ENCODE measurements around the gene CACNA2D1. TPM values are rescaled to one million over a fixed set of nuclear protein-coding genes. Genes with fewer than 3 reads are reported as not detected.

Gene CACNA2D1
- total RNA-seq (not detected), polyA plus RNA-seq (not detected), total RNA-seq (0 to 0.50 (median 0) reads per million in 6 experiments)

DNA sequence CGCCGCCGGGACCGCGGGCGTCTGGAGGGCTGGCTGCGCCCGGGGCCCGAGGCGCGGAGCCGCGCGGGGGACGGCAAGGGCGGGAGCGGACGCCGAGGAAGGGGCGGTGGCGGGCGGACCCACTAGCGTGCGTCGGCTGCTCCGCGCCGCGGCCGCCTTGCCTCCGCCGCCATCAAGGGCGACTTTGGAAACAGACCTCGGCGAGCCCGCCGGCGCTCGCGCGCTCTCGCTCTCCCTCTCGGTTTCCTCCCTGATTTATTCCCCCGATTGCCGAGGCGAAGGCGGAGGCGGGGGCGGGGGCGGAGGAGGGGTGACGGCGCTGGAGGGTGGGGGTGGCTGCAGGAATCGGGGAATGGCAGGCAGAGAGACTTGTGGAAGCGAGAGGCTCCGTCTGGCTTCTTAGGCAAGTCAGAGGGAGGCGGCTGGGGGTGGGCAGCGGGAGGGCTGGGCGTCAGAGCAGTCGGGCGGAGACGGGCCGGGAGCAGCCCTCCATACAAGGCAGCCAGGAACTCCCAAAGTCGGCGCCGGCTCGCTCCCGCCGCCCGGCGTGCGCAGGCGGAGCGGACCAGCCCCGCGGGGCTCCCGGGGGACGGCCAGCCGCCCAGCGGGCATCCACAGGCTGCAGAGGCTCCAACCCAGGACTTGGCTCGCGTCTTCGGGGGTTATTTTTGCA, at the start of gene CACNA2D1:
Gene CACNA2D1 (minus strand): TSS at position 231 of the 673 bp plus-strand sequence.
- Mint-ChIP-seq H3K4me1 (peaks cover 3 to 11% (median 7%) of the 10 kb centered on the region in 4 donors), H3K36me3 (peaks cover 0 to 3% (median 0%) of the 10 kb centered on the region in 3 donors), H3K9me3 (peaks cover 0 to 7% (median 0%) of the 10 kb centered on the region in 9 donors), H3K4me3 (peak within 1 kb of the TSS; percentile 48 to 77 (median 68)), H3K27me3 (peaks cover 19 to 46% (median 30%) of the 10 kb centered on the region in 5 donors), H3K27ac (peak within 1 kb of the TSS in 1 of 10 donors; percentile 62)
- ATAC-seq (peak in 1 of 2 donors; percentile 39), DNase-seq (no peak)
- POLR2A ChIA-PET, result no interaction called here

DNA sequence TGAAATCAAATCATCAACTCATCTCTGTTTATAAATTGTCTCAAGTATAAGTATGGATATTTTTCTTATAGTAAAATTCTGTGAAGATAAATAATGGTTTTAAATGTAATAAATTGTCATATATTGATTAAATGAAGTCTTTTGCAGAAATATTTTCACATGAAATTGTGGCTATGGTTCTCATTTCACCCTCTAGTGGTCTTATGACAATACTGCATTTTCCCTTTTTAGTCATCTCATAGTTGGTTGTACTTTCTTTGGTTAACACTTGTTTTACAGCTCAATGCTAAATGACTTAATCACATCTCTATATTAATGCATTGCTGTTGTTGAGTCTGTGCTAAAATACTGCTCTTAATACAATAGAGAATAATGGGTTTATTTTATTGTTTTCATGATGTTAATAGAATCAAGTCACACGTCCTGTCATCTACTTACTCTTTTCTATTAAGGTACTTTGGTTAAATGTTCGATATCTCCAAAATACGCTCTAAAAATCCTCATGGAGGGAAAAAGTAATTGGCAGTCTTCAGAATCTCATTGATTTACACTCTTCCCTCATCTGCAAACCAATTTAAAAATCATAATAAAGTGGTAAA, 38.0 kb upstream of the CACNA2D1 start:
- POLR2A ChIA-PET, result no interaction called here
- DNase-seq (no peak), ATAC-seq (no peak)
- no peaks in the 10 kb centered on the region for H3K27me3 Mint-ChIP-seq
- H3K9me3 Mint-ChIP-seq, result peaks cover 0 to 6% (median 0%) of the 10 kb centered on the region in 9 donors
- no peaks in the 10 kb centered on the region for H3K36me3 Mint-ChIP-seq
- H3K27ac Mint-ChIP-seq, result peak overlapping the region in 1 of 10 donors; percentile 66
- H3K4me1 Mint-ChIP-seq, result no peaks in the 10 kb centered on the region
- no peak overlapping the region for H3K4me3 Mint-ChIP-seq

DNA sequence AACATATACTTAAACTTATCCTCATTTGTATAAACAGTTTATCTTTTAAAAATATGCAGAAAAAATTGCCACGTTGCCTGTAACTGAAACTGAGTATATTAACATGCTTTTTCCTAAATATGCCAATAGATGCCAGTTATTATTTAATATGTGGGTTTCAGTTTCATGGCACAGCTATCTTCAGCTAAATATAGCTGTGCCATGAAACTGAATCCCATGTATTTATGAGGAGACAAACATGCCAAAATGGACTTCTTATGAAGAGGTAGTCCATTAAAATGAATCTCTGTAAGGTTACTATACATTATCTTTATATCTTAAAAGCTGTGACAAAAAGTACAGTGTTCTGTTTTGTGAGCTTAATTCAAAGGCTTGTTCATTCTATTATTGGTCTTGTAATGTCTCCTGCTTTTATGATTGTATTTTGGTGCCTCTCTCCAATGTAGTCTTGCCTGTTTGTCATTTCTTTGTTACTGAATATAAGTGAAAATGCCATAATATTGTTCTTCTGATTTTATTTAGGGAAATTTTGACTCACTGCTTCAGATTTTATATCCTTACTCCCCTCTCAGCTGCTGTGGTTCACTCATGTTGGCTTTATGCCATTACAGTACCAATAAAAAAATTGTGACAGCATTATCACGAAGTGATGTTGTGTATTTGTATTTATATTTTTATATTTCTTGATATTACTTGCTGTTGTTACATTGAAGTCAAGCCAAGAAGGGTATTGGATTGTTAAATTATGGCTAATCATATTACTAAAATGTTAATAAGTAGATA, 34.3 kb upstream of the CACNA2D1 start:
- Mint-ChIP-seq H3K27me3 (peaks cover 0 to 3% (median 1%) of the 10 kb centered on the region in 5 donors), H3K27ac (no peak overlapping the region), H3K36me3 (no peaks in the 10 kb centered on the region), H3K4me1 (no peaks in the 10 kb centered on the region), H3K4me3 (no peak overlapping the region), H3K9me3 (no peaks in the 10 kb centered on the region)
- POLR2A ChIA-PET, result no interaction called here
- DNase-seq, result no peak
- ATAC-seq, result no peak

DNA sequence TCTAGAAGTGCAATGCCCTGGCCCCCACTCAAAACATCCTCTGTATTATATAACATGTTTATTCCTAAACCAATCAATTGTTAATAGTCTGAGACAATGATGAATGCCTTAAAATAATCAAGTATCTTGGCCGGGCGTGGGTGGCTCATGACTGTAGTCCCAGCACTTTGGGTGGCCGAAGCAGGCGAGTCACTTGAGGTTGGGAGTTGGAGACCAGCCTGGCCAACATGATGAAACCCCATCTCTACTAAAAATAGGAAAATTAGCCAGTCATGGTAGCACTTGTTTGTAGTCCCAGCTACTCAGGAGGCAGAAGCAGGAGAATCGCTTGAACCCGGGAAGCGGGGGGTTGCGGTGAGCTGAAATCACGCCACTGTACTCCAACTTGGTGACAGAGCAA, 29.4 kb upstream of the CACNA2D1 start:
- Mint-ChIP-seq H3K4me3 (no peak overlapping the region), H3K9me3 (no peaks in the 10 kb centered on the region)

DNA sequence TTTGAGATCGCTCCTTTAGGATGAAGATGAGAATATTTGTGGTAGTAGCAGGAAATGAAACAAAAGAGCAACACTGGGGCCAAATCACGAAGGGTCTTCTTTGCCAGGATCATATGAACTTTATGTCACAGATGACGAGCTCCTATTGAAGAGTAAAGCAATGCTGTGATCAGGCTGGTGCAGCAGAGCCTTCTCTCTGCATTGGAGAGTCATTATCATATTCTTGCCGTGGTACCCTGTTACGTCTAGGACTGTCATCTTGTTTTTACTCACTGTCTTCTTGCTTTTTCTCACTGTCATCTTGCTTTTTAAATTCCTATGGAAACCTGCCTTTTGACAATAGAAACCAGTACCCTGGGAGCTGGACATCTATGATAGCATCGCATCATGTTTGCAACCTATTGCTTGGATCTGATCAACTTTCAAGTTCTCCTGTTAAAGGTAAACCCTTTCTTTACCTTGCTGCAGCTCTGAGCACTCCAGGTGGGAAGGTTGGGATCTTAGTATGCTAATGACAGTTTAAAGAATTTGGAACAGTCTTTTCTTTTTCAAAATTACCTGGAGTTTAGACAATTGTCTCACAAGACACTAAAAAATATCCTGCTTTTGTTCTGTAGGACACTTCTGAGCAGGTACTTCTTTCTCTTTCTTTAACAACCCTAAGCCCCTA, 27.9 kb upstream of the CACNA2D1 start:
- no peak for ATAC-seq
- H3K4me3 Mint-ChIP-seq, result no peak overlapping the region
- H3K4me1 Mint-ChIP-seq, result no peaks in the 10 kb centered on the region
- H3K27ac Mint-ChIP-seq, result no peak overlapping the region
- no peak for DNase-seq
- peaks cover 0 to 6% (median 2%) of the 10 kb centered on the region in 5 donors for H3K27me3 Mint-ChIP-seq
- H3K36me3 Mint-ChIP-seq, result no peaks in the 10 kb centered on the region
- POLR2A ChIA-PET, result no interaction called here
- H3K9me3 Mint-ChIP-seq, result no peaks in the 10 kb centered on the region

More for the DNA sequence above, 29.4 kb upstream of the CACNA2D1 start:
- POLR2A ChIA-PET, result no interaction called here
- no peaks in the 10 kb centered on the region for H3K36me3 Mint-ChIP-seq
- no peaks in the 10 kb centered on the region for H3K4me1 Mint-ChIP-seq
- peaks cover 0 to 6% (median 2%) of the 10 kb centered on the region in 5 donors for H3K27me3 Mint-ChIP-seq
- DNase-seq, result no peak
- no peak overlapping the region for H3K27ac Mint-ChIP-seq
- ATAC-seq, result no peak

DNA sequence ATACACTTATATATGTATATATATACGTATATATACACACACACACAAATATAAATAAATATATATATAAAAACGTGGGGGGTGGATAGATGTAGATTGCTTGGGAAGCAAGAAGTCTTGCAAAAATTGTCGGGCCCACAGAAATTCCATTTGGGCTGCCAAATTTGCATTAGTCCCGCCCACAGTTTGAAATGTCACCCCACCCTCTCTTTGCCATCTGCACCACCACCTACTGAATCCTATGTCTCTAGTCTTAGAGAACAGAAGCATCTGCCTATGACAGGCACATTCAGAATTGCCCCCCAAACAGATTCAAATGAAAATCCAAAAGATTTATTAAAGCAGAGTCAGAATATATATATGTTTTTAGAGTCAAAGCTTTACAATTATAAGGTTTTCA, 25.6 kb upstream of the CACNA2D1 start:
- Mint-ChIP-seq H3K9me3 (peaks cover 0 to 7% (median 0%) of the 10 kb centered on the region in 9 donors), H3K4me3 (no peak overlapping the region), H3K4me1 (no peaks in the 10 kb centered on the region), H3K27me3 (peaks cover 0 to 6% (median 0%) of the 10 kb centered on the region in 5 donors), H3K27ac (no peak overlapping the region), H3K36me3 (no peaks in the 10 kb centered on the region)
- POLR2A ChIA-PET, result no interaction called here
- no peak for DNase-seq
- no peak for ATAC-seq

DNA sequence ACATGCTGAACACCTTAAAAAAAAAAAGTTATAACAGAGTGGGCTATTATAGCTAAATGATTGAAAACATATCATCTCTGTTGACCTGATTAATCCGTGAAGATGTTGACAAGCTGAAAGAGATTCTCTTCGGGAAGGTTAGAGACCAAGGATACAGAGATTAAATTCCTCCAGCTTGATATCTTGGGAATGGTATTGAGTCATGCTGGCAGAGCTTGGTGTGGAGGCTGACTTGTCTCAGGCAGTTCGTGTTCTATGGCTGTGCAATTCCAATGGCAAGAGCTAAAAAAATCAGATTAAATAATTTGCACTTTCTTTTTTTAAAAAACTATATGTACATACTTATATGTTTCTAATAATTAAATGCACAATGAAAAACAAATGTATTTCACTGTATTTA, 24.9 kb upstream of the CACNA2D1 start:
- no peaks in the 10 kb centered on the region for H3K4me1 Mint-ChIP-seq
- H3K27me3 Mint-ChIP-seq, result peaks cover 0 to 6% (median 0%) of the 10 kb centered on the region in 5 donors
- no peaks in the 10 kb centered on the region for H3K36me3 Mint-ChIP-seq
- POLR2A ChIA-PET, result no interaction called here
- ATAC-seq (no peak), DNase-seq (no peak)
- H3K9me3 Mint-ChIP-seq, result peaks cover 0 to 10% (median 0%) of the 10 kb centered on the region in 9 donors
- no peak overlapping the region for H3K4me3 Mint-ChIP-seq
- H3K27ac Mint-ChIP-seq, result no peak overlapping the region

DNA sequence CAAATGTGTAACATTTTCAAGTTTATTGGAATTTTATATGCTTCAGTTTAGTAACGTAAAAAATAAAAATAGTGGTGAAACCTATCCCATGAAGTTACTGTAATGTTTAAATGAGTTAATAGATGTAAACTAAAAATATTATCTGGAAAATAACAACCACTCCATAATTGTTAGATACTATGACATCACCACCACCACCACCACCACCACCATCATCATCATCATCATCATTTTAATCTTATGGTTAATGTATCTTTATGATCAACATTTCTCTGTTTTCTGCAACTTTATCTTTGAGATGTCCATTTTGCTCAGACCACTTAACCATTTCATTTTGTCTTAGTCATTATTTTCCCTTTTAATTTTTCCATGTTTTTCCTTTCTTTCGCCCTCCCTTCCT, 23.4 kb upstream of the CACNA2D1 start:
- POLR2A ChIA-PET, result no interaction called here
- ATAC-seq, result no peak
- H3K36me3 Mint-ChIP-seq, result no peaks in the 10 kb centered on the region
- no peak overlapping the region for H3K4me3 Mint-ChIP-seq
- no peak overlapping the region for H3K27ac Mint-ChIP-seq
- no peaks in the 10 kb centered on the region for H3K4me1 Mint-ChIP-seq
- H3K9me3 Mint-ChIP-seq, result peaks cover 0 to 10% (median 0%) of the 10 kb centered on the region in 9 donors
- no peak for DNase-seq
- H3K27me3 Mint-ChIP-seq, result peaks cover 0 to 6% (median 0%) of the 10 kb centered on the region in 5 donors

DNA sequence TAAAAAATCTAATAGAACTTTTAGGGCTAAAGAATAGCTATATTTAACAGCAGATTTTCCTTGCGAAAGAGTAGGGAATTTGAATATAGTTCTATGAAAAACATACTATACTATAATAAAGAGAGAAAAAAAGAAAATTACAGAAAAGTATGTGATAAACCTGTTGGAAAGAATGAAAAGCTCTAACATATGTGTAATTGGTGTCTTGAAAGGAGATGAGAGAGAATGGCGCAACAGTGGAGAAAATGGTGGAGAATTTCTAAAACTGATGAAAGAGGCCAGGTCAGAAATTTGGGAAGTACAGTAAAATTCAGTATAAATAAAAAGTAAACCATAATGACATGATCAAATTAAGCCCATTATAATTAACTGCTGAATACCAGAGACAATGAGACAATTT, 20.8 kb upstream of the CACNA2D1 start:
- peaks cover 0 to 6% (median 0%) of the 10 kb centered on the region in 5 donors for H3K27me3 Mint-ChIP-seq
- H3K27ac Mint-ChIP-seq, result no peak overlapping the region
- POLR2A ChIA-PET, result no interaction called here
- no peaks in the 10 kb centered on the region for H3K36me3 Mint-ChIP-seq
- DNase-seq (no peak), ATAC-seq (no peak)
- H3K4me1 Mint-ChIP-seq, result no peaks in the 10 kb centered on the region
- no peak overlapping the region for H3K4me3 Mint-ChIP-seq
- peaks cover 0 to 12% (median 0%) of the 10 kb centered on the region in 9 donors for H3K9me3 Mint-ChIP-seq

DNA sequence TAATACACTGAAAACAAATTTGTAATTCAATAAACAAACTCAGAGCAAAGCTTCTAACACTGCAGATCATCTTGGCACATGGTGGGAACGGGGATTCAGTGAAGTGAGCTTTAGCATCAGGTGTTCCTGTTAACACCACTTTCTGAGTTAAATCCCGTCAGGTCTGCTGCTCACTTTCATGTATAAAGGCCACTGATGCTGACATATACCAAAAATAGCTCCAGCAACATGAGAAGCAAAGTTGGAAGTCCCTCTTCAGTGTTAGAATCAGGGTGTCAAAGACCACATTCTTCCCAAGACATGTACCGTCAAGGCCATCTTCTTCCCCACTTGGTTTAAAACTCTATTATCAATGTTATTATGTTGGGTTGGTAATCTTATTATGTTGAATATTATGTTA, 11.7 kb upstream of the CACNA2D1 start:
- Mint-ChIP-seq H3K4me3 (no peak overlapping the region), H3K9me3 (peaks cover 0 to 2% (median 0%) of the 10 kb centered on the region in 9 donors), H3K27me3 (peaks cover 0 to 5% (median 4%) of the 10 kb centered on the region in 5 donors), H3K36me3 (no peaks in the 10 kb centered on the region), H3K27ac (no peak overlapping the region), H3K4me1 (no peaks in the 10 kb centered on the region)
- ATAC-seq (no peak), DNase-seq (no peak)
- POLR2A ChIA-PET, result no interaction called here

DNA sequence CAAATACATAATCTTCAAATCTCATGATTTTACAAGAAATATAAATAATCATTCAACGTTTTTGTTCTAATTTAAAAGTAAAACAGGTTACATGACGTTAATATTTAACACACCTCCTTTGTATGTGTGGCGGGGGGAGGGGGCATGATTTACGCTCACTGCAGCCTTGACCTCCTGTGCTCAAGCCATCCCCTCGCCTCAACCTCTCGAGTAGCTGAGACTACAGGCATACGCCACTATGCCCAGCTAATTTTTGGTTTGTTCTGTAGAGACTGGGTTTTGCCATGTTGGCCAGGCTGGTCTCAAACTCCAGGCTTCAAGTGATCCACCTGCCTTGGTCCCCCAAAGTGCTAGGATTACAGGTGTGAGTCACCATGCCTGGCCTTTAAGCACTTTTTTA, 7.2 kb upstream of the CACNA2D1 start:
- no peak overlapping the region for H3K27ac Mint-ChIP-seq
- H3K9me3 Mint-ChIP-seq, result peaks cover 0 to 5% (median 0%) of the 10 kb centered on the region in 9 donors
- no peak for DNase-seq
- no peaks in the 10 kb centered on the region for H3K36me3 Mint-ChIP-seq
- no peak for ATAC-seq
- H3K4me3 Mint-ChIP-seq, result no peak overlapping the region
- POLR2A ChIA-PET, result no interaction called here
- H3K4me1 Mint-ChIP-seq, result no peaks in the 10 kb centered on the region
- H3K27me3 Mint-ChIP-seq, result peaks cover 2 to 8% (median 7%) of the 10 kb centered on the region in 5 donors

DNA sequence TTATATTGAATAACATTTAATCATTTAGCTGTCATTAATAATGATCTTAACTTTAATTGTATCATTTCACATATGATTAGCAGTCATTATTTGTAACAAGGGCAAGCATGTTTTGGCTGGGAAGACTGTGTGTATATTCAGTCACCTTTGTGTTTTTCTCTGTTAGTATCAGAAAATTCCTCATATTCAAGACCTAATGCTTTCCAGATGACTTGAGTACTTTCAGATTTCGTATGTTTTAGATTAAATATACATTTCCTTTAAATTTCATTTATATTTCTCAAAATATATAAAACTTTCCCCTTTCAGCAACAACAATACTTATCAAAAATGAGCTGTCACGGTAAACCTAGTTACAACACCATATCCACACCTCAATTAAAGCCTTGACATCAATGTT, 6.3 kb upstream of the CACNA2D1 start:
- Mint-ChIP-seq H3K36me3 (no peaks in the 10 kb centered on the region), H3K9me3 (peaks cover 0 to 5% (median 0%) of the 10 kb centered on the region in 9 donors), H3K27me3 (peaks cover 10 to 16% (median 14%) of the 10 kb centered on the region in 5 donors), H3K4me3 (no peak overlapping the region), H3K4me1 (no peaks in the 10 kb centered on the region), H3K27ac (no peak overlapping the region)
- DNase-seq (no peak), ATAC-seq (no peak)
- POLR2A ChIA-PET, result no interaction called here

Measured in naive thymus-derived CD8-positive, alpha-beta T cell (primary cell).